BE2C (cell line): ENCODE data around the gene EEFSEC.

ENCODE experiments used
- DNase-seq: peaks from one replicate; pipeline ENCODE4 v3.0.0-alpha.2; 2020
- H3K27me3 ChIP-seq: fragments of 250-450 bp; sonication (Bioruptor Pico); 2 replicates; pipeline ENCODE4 v1.5.1; 2020; ENCODE audit warnings: mild to moderate bottlenecking
- H3K36me3 ChIP-seq: fragments of 250-450 bp; sonication (Bioruptor Pico); 2 replicates; pipeline ENCODE4 v1.5.1; 2020; ENCODE audit warnings: mild to moderate bottlenecking
- H3K4me1 ChIP-seq: fragments of 250-450 bp; sonication (Bioruptor Pico); 2 replicates; pipeline ENCODE4 v1.5.1; 2020
- H3K4me3 ChIP-seq: 2 replicates; pipeline ENCODE4 v1.5.1; 2011; ENCODE audit warnings: low read depth, low read length
- H3K9me3 ChIP-seq: fragments of 250-450 bp; sonication (Bioruptor Pico); 2 replicates; pipeline ENCODE4 v1.5.1; 2020
- CTCF ChIP-seq: IDR thresholded peaks from 2 replicates; pipeline ENCODE4 v1.5.1; 2012; ENCODE audit warnings: mild to moderate bottlenecking, low read depth, low read length

The EEFSEC gene

GRCh38 chr3:128275316-128276145 is 122.2 kb downstream of the EEFSEC start:
- no peak for TF ChIP-seq CTCF
- no peaks in the 10 kb centered on the region for H3K27me3 ChIP-seq
- no peaks in the 10 kb centered on the region for H3K9me3 ChIP-seq
- no peak overlapping the region for H3K4me3 ChIP-seq
- no peaks in the 10 kb centered on the region for H3K36me3 ChIP-seq
- DNase-seq: no peak
- H3K4me1 ChIP-seq: peaks cover 45% of the 10 kb centered on the region

GRCh38 chr3:128276146-128276435 is 122.8 kb downstream of the EEFSEC start:
- H3K9me3 ChIP-seq: no peaks in the 10 kb centered on the region
- H3K4me1 ChIP-seq: peaks cover 43% of the 10 kb centered on the region
- H3K36me3 ChIP-seq: no peaks in the 10 kb centered on the region
- no peak overlapping the region for H3K4me3 ChIP-seq
- no peak for DNase-seq
- H3K27me3 ChIP-seq: no peaks in the 10 kb centered on the region
- no peak for TF ChIP-seq CTCF

GRCh38 chr3:128276577-128277183 is 123.4 kb downstream of the EEFSEC start:
- no peak for DNase-seq
- H3K36me3 ChIP-seq: no peaks in the 10 kb centered on the region
- H3K27me3 ChIP-seq: no peaks in the 10 kb centered on the region
- H3K4me1 ChIP-seq: peaks cover 44% of the 10 kb centered on the region
- TF ChIP-seq CTCF: no peak
- no peak overlapping the region for H3K4me3 ChIP-seq
- H3K9me3 ChIP-seq: no peaks in the 10 kb centered on the region

DNA sequence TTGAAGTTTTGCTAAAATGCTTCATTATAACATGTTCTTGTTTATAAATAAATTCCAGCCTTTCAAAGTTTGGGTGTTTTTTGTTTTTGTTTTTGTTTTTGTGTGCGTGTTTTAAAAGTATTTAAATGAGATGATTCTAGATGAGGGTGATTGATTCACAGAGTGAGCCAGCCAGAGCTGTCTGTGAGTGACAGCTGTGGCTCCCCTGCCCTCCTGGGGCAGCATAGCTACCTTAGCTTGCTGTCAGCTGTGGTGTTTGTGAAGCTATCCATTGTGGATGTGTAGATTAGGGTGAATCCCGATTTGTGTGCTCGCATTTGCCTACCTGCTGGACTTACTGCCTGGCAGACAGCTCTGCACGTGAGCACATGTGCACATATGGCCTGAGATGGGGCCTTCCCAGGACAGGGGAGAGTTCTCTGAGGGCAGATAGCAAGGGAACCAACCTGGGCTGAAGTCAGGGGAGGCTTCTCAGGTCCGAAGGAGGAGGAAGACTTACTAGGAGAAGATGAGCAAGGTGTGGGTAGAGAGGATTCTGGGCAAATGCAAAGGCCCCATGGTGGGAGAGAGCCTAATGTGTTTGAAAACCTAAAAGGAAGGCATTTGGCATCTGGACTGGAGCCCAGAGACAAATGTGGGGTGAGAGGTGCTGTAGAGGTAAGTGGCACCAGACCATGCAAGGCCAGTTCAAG is 124.2 kb downstream of the EEFSEC start:
- no peaks in the 10 kb centered on the region for H3K36me3 ChIP-seq
- H3K4me3 ChIP-seq: no peak overlapping the region
- no peak for DNase-seq
- H3K9me3 ChIP-seq: no peaks in the 10 kb centered on the region
- no peak for TF ChIP-seq CTCF
- no peaks in the 10 kb centered on the region for H3K27me3 ChIP-seq
- H3K4me1 ChIP-seq: peaks cover 47% of the 10 kb centered on the region

- H3K4me3 ChIP-seq: no peak overlapping the region
- no peaks in the 10 kb centered on the region for H3K36me3 ChIP-seq
- TF ChIP-seq CTCF: no peak
- peaks cover 50% of the 10 kb centered on the region for H3K4me1 ChIP-seq
- no peaks in the 10 kb centered on the region for H3K27me3 ChIP-seq
- H3K9me3 ChIP-seq: no peaks in the 10 kb centered on the region
- DNase-seq: no peak
These were observed 124.8 kb downstream of the EEFSEC start for GRCh38 chr3:128278130-128278529.
